HepG2 (cell line): ENCODE measurements around the gene IRF4. TPM values are rescaled to one million over a fixed set of nuclear protein-coding genes. Genes with fewer than 3 reads are reported as not detected.

Source experiments
- ATAC-seq: fragments of 200-7000 bp; cut with Tn5 transposase; 3 replicates; pipeline ENCODE4 v1.9.1; 2020; ENCODE audit warnings: mild to moderate bottlenecking, moderate library complexity
- BruUV-seq: library from RNA; stranded (reverse); fragments of 400-500 nt; replicated peaks from 2 replicates; lab custom pipeline; 2021; lab: Mats Ljungman, UMichigan
- CTCF ChIA-PET: fragments of 300-600 bp; formaldehyde crosslinking; extraction: SDS; loops from one replicate; lab custom pipeline; 2021; ENCODE audit warnings: low total read pairs, inconsistent platforms, low intra/inter-chr PET ratio; lab: Yijun Ruan, JAX
- POLR2A ChIA-PET: fragments of 350-600 bp; sonication (Branson Sonifier 250); formaldehyde crosslinking; loops from one replicate; lab custom pipeline; 2020; ENCODE audit warnings: antibody characterized with exemption, inconsistent platforms; lab: Yijun Ruan, JAX
- DNase-seq: peaks from one replicate; pipeline ENCODE4 v3.0.0-alpha.2; 2015; ENCODE audit warnings: low spot score
- FAIRE-seq: peaks from 3 replicates; lab custom pipeline; 2011; peaks lifted over from hg19 to GRCh38; lab: Jason Lieb, UNC
- H2AFZ ChIP-seq: one replicate; pipeline ENCODE4 v1.6.1; 2011; ENCODE audit warnings: low read length, inconsistent platforms
- H3K27ac ChIP-seq: fragments of 300-600 bp; 3 replicates; pipeline ENCODE4 v1.8.0; 2011; ENCODE audit warnings: mixed run types, mild to moderate bottlenecking, mixed read lengths, low read length, inconsistent platforms; ENCODE audit not compliant: insufficient read depth; ENCODE audit errors: extremely low read length
- H3K27me3 ChIP-seq, 2 experiments: fragments of 200-600 bp in 1 of 2; 2 replicates in 1 of 2; 3 replicates in 1 of 2; pipeline versions ENCODE4 v1.6.0 to v1.8.0; 2011; ENCODE audit warnings: low read length in 2 of 2, mild to moderate bottlenecking in 2 of 2, moderate library complexity in 2 of 2, inconsistent platforms in 1 of 2; ENCODE audit not compliant: insufficient read depth in 2 of 2, control insufficient read depth in 1 of 2
- H3K36me3 ChIP-seq, 2 experiments: fragments of 200-600 bp in 1 of 2; replicated peaks in 1 of 2; 2 replicates in 1 of 2; 3 replicates in 1 of 2; pipeline versions ENCODE4 v1.5.1 to v1.8.0; 2011; ENCODE audit warnings: low read length in 2 of 2, inconsistent platforms in 1 of 2; ENCODE audit not compliant: insufficient read depth in 2 of 2, control insufficient read depth in 1 of 2
- H3K4me1 ChIP-seq: 2 replicates; pipeline ENCODE4 v1.5.1; 2012; ENCODE audit warnings: low read length, inconsistent platforms; ENCODE audit not compliant: insufficient read depth
- H3K4me2 ChIP-seq: 2 replicates; pipeline ENCODE4 v1.6.0; 2011; ENCODE audit warnings: low read depth, low read length, inconsistent platforms
- H3K4me3 ChIP-seq, 3 experiments: fragments of 200-600 bp in 1 of 3; sonication (generic), shearing (Covaris generic) in 1 of 3; replicated peaks in 1 of 3; 2 replicates each; pipeline ENCODE4 v1.5.1; 2011 to 2016; ENCODE audit warnings: low read length in 3 of 3, inconsistent platforms in 2 of 3, low read depth in 2 of 3, mild to moderate bottlenecking in 2 of 3, control low read depth in 1 of 3, mixed read lengths in 1 of 3; ENCODE audit not compliant: insufficient read depth in 1 of 3
- H3K79me2 ChIP-seq: one replicate; pipeline ENCODE4 v1.6.1; 2011; ENCODE audit warnings: low read length, inconsistent platforms; ENCODE audit not compliant: insufficient read depth
- H3K9ac ChIP-seq: 2 replicates; pipeline ENCODE4 v1.6.0; 2011; ENCODE audit warnings: mild to moderate bottlenecking, low read depth, low read length, inconsistent platforms; ENCODE audit not compliant: insufficient read depth
- H3K9me3 ChIP-seq: 2 replicates; pipeline ENCODE4 v1.5.1; 2012; ENCODE audit warnings: mild to moderate bottlenecking, low read length
- H4K20me1 ChIP-seq: 2 replicates; pipeline ENCODE4 v1.6.0; 2011; ENCODE audit warnings: inconsistent platforms, mild to moderate bottlenecking, low read length, moderate library complexity; ENCODE audit not compliant: insufficient read depth
- GABPA ChIP-seq, 2 experiments: IDR thresholded peaks; 2 replicates each; pipeline ENCODE4 v1.6.1; 2011 to 2016; ENCODE audit warnings: low read depth in 2 of 2, low read length in 1 of 2, missing biosample characterization in 1 of 2, missing genetic modification characterization in 1 of 2
- MIER3 ChIP-seq: IDR thresholded peaks from 2 replicates; pipeline ENCODE4 v1.6.1; 2016; ENCODE audit warnings: missing compliant biosample characterization, borderline replicate concordance
- NONO ChIP-seq, 2 experiments: fragments of 450-650 bp in 1 of 2; sonication (generic) in 1 of 2; formaldehyde crosslinking in 1 of 2; IDR thresholded peaks in 1 of 2; conservative IDR thresholded peaks in 1 of 2; 2 replicates each; pipeline versions ENCODE4 v1.6.1 to v1.8.0; 2017 to 2022; ENCODE audit warnings: mild to moderate bottlenecking in 1 of 2, missing genetic modification reagents in 1 of 2, moderate library complexity in 1 of 2
- PHF20 ChIP-seq: sonication (generic); formaldehyde crosslinking; IDR thresholded peaks from 2 replicates; pipeline ENCODE4 v1.5.0; 2020; ENCODE audit warnings: mild to moderate bottlenecking, missing genetic modification reagents
- PITX1 ChIP-seq: sonication (generic); formaldehyde crosslinking; IDR thresholded peaks from 2 replicates; pipeline ENCODE4 v1.5.1; 2020; ENCODE audit warnings: mild to moderate bottlenecking, missing genetic modification reagents
- SP140L ChIP-seq: sonication (generic); formaldehyde crosslinking; IDR thresholded peaks from 2 replicates; pipeline ENCODE4 v1.4.0; 2020; ENCODE audit warnings: missing genetic modification reagents, borderline replicate concordance
- YEATS4 ChIP-seq: sonication (generic); formaldehyde crosslinking; IDR thresholded peaks from 2 replicates; pipeline ENCODE4 v1.4.0; 2020; ENCODE audit warnings: missing genetic modification reagents, borderline replicate concordance
- ZC3H13 ChIP-seq: sonication (generic); formaldehyde crosslinking; IDR thresholded peaks from 2 replicates; pipeline ENCODE4 v1.8.1; 2023; ENCODE audit warnings: mild to moderate bottlenecking, missing genetic modification reagents, moderate library complexity
- ZKSCAN8 ChIP-seq: IDR thresholded peaks from 2 replicates; pipeline ENCODE4 v1.6.1; 2016; ENCODE audit warnings: borderline replicate concordance, missing genetic modification reagents, missing compliant biosample characterization
- ZNF564 ChIP-seq: sonication (generic); formaldehyde crosslinking; IDR thresholded peaks from 2 replicates; pipeline ENCODE4 v1.8.1; 2023; ENCODE audit warnings: mild to moderate bottlenecking, missing genetic modification reagents
- ZNF740 ChIP-seq: sonication (generic); formaldehyde crosslinking; IDR thresholded peaks from 2 replicates; pipeline ENCODE4 v1.4.0; 2020; ENCODE audit warnings: missing genetic modification reagents
- ZNF878 ChIP-seq: sonication (generic); formaldehyde crosslinking; IDR thresholded peaks from 2 replicates; pipeline ENCODE4 v1.8.1; 2023; ENCODE audit warnings: mild to moderate bottlenecking, missing genetic modification reagents, moderate library complexity
- WGBS: methylation state at CpG from one replicate; pipeline ENCODE4 v1.1.6; 2017; ENCODE audit warnings: low lambda C conversion rate; 5-methylcytosine and 5-hydroxymethylcytosine counted together
- in situ Hi-C: cut with HindIII; loops from 2 replicates; pipeline ENCODE4 v1.10.0; 2017; ENCODE audit warnings: low pct_unique_long_range_greater_than_20kb; ENCODE audit not compliant: extremely low pct_ligation_motif_present
- intact Hi-C: fragments of 100-400 bp; cut with micrococcal nuclease; formaldehyde crosslinking; loops from one replicate; pipeline ENCODE4 v1.10.0; 2022; ENCODE audit not compliant: unreplicated experiment
- polyA plus RNA-seq, 8 experiments: library from polyadenylated mRNA; depleted of rRNA in 3 of 8; stranded (reverse) in 7 of 8; unstranded in 1 of 8; fragments of >200 nt; fragmentation: Illumina TruSeq in 4 of 8; extraction: Trizol in 4 of 8; gene quantifications; 2 replicates each; pipeline versions ENCODE4 v1.2.1 to v1.2.3, GENCODE V29; 2011 to 2016; ENCODE audit warnings: low read depth in 4 of 8, missing spikeins in 1 of 8, mixed read lengths in 1 of 8; ENCODE audit not compliant: insufficient read depth in 1 of 8
- total RNA-seq, 5 experiments: library from RNA; depleted of rRNA; stranded (reverse); fragments of >200 nt; fragmentation: Illumina TruSeq; extraction: Trizol; gene quantifications; 2 replicates each; pipeline ENCODE4 v1.2.3, GENCODE V29; 2016; ENCODE audit warnings: low read depth in 1 of 5

IRF4 gene
- total and polyA plus RNA-seq, 2 of the 13 experiments (the other 11 are each of a cell fraction or from before 2014, with no cell fraction given): 0.07 to 0.09 TPM

- intact Hi-C loops (no loop called here), in situ Hi-C loops (no loop called here)
- Histone ChIP-seq H4K20me1 (no peaks in the 10 kb centered on the region), H3K4me1 (no peaks in the 10 kb centered on the region), H3K36me3 (no peaks in the 10 kb centered on the region), H2AFZ (no peak overlapping the region), H3K27me3 (peaks cover 0 to 48% of the 10 kb centered on the region in 2 experiments; a peak in 3 of 5 replicates), H3K27ac (no peak overlapping the region), H3K9ac (no peak overlapping the region), H3K4me2 (no peak overlapping the region), H3K4me3 (no peak overlapping the region), H3K79me2 (no peaks in the 10 kb centered on the region), H3K9me3 (no peaks in the 10 kb centered on the region)
- no peak for FAIRE-seq
- ATAC-seq: no peak
- TF ChIP-seq ZKSCAN8 (CRISPR knock-in tag) (no peak), ZNF564 (no peak), NONO (IDR thresholded peaks at IDR 0.05) (no peak), NONO (CRISPR knock-in tag; conservative IDR thresholded peaks at IDR 0.05) (no peak), ZC3H13 (CRISPR knock-in tag) (no peak), PHF20 (no peak), ZNF878 (CRISPR knock-in tag) (no peak), SP140L (CRISPR knock-in tag) (no peak), GABPA (IDR thresholded peaks at IDR 0.05; ENCODE audit: low read depth, low read length) (no peak), GABPA (CRISPR knock-in tag; IDR thresholded peaks at IDR 0.05; ENCODE audit: low read depth) (no peak), ZNF740 (CRISPR knock-in tag) (no peak), MIER3 (no peak), PITX1 (CRISPR knock-in tag) (no peak), YEATS4 (CRISPR knock-in tag) (no peak)
- 42% methylated on average over 6 of the region's 6 CpGs for WGBS
- no TSS peak for BruUV-seq
- ChIA-PET POLR2A (no interaction called here), CTCF (no interaction called here)
- DNase-seq: no peak
Observed at GRCh38 chr6:431986-432385, 40.4 kb downstream of the IRF4 start.
